ENCODE results near the gene ECHS1.

Gene ECHS1

DNA sequence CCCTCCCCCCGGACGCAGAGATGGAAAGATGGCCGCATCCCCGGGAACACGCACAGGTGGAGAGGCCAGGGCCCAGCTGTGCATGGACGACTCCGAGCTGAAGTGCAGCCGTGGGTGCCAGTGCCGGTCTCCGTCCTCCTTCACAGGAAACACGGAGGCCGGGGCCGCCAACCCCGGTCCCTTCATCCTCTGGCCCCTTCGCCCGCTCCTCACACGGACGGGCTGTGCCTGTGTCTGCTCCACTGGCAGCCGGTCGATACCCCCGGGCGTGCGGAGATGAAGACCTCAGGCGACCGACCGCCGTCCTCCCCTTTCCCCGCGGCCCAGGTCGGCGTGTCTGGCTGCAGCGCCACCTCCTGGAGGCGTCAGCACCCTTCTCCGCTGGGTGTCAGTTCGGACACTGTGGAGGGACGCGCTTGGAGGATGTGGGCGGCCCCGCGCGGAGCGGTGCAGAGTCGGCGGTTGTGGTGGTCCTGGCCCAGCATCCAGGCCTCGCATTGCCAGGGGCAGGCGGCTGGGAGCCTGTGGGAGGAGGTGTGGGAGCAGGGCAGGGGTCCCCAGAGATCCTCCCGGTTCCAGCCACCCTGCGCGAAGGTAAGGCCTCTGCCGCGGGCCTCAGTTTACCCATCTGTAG, 54.5 kb downstream of the ECHS1 start:
- DNase-seq: peak; percentile 32

DNA sequence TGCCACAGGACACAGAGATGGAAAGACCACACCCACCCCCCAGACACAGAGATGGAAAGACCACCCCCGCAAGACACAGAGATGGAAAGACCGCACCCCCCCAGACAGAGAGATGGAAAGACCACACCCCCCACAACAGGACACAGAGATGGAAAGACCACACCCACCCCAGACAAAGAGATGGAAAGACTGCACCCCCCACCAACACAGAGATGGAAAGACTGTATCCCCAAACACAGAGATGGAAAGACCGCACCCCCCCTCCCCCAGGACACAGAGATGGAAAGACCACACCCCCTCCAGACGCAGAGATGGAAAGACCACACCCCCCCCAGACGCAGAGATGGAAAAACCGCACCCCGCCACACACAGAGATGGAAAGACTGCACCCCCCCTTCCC, 56.4 kb downstream of the ECHS1 start:
- DNase-seq: no peak

- no peak for DNase-seq
Measured at GRCh38 chr10:133316266-133316665, 56.9 kb downstream of the ECHS1 start.

DNA sequence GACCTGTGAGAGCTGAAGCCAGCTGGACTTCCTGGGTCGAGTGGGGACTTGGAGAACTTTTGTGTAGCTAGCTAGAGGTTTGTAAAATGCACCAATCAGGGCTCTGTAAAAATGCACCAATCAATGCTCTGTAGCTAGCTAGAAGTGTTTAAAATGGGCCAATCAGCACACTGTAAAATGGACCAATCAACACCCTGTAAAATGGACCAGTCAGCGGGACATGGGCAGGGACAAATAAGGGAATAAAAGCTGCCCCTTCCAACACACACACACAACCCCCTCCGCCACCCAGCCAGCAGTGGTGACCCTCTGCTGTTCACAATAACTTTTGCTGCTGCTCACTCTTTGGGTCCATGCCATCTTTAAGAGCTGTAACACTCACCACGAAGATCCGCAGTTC, 57.3 kb downstream of the ECHS1 start:
- DNase-seq: no peak

DNA sequence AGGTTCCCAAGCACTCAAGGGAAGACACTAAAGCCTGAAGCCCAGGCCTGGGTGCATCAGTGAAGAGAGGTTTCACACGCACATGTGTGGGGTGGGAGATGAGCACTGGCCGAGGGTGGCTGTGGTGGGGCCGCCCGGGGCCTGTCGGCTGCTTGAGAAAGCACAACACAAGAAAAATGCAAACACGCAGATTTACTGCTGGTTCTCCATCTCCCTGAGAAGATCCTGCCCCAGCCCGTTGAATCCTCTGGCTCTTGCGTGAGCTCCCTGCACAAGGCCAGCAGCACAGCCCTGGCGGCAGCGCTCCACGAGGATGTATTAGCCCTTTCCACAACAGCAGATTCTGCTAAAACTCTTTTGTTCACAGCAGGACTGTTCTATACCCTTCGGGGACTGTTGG, 58.2 kb downstream of the ECHS1 start:
- no peak for DNase-seq

- DNase-seq: no peak
Measured at GRCh38 chr10:133313192-133313591, 60.0 kb downstream of the ECHS1 start.

DNA sequence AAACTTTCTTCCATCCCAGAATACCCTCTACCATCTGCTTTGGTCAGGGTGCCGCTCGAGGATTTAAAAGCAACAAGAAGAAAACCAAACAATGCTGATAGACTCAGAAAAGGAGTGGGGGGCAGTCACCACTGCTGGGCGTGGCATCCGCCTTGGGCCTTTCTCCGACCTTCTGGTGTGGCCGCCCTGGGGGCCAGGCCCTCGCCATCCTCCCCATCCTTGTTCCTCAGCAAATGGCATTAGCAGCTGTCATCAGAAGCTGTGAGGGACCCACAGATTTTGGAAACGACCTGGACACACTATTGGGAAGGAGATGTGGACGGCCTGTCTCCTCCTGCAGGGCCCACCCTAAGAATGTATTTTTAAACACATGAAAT, 60.4 kb downstream of the ECHS1 start:
- DNase-seq: no peak

Data from kidney glomerular epithelial cell (primary cell).